ENCODE data around the gene PGGHG.
A peak's percentile ranks its signal among the peaks of the same experiment; 100 is the strongest.

The PGGHG gene

GRCh38 chr11:252666-253065 is 36.3 kb upstream of the PGGHG start:
- no peaks in the 10 kb centered on the region for H3K79me2 ChIP-seq (ENCODE audit: control insufficient read depth, insufficient read depth, low read length, poor library complexity)
- no peak overlapping the region for H2AK5ac ChIP-seq (ENCODE audit: low read length)
- no peak overlapping the region for H3K27ac ChIP-seq (ENCODE audit: low read depth, low read length)
- H4K12ac ChIP-seq (ENCODE audit: low read depth, low read length) = no peak overlapping the region
- H2AFZ ChIP-seq (ENCODE audit: insufficient read depth, low read length, poor library complexity) = no peak overlapping the region
- H2BK5ac ChIP-seq (ENCODE audit: low read depth, low read length, poor library complexity) = no peak overlapping the region
- peaks cover 4% of the 10 kb centered on the region for H3K9me3 ChIP-seq (ENCODE audit: insufficient read depth, low read depth, low read length)
- H3K14ac ChIP-seq (ENCODE audit: low read length) = no peak overlapping the region
- WGBS (ENCODE audit: extremely low coverage, insufficient coverage, insufficient read length) = no CpG with 5 or more reads among the region's 8 CpGs
- H2BK12ac ChIP-seq (ENCODE audit: low read length) = no peak overlapping the region
- H3K4me3 ChIP-seq (ENCODE audit: low read depth, low read length) = no peak overlapping the region
- no peaks in the 10 kb centered on the region for H3K79me1 ChIP-seq (ENCODE audit: low read length)
- H2BK120ac ChIP-seq (ENCODE audit: insufficient read depth, low read length, poor library complexity) = no peak overlapping the region
- no peak overlapping the region for H4K91ac ChIP-seq (ENCODE audit: low read depth, low read length)
- H3K27me3 ChIP-seq (ENCODE audit: insufficient read depth, low read length) = no peaks in the 10 kb centered on the region
- H3K4me2 ChIP-seq (ENCODE audit: low read length) = no peak overlapping the region
- H3K4ac ChIP-seq (ENCODE audit: low read depth, low read length) = no peak overlapping the region
- H4K8ac ChIP-seq (ENCODE audit: low read depth, low read length) = no peak overlapping the region
- no peaks in the 10 kb centered on the region for H3K4me1 ChIP-seq (ENCODE audit: control insufficient read depth in 1 of 2, insufficient read depth in 2 of 2, low read length in 2 of 2)
- no peak for DNase-seq
- no peak overlapping the region for H3K9ac ChIP-seq (ENCODE audit: low read length)
- H3K18ac ChIP-seq (ENCODE audit: low read length) = no peak overlapping the region
- H3K36me3 ChIP-seq (ENCODE audit: control insufficient read depth in 1 of 2, insufficient read depth in 2 of 2, low read length in 2 of 2) = peaks cover 36 to 47% of the 10 kb centered on the region in 2 experiments
- H3K23ac ChIP-seq (ENCODE audit: low read length) = no peak overlapping the region

- peak overlapping the region; percentile 25 for H4K12ac ChIP-seq (ENCODE audit: low read depth, low read length)
- H4K8ac ChIP-seq (ENCODE audit: low read depth, low read length) = no peak overlapping the region
- no peak overlapping the region for H3K27ac ChIP-seq (ENCODE audit: low read depth, low read length)
- DNase-seq = no peak
- H3K36me3 ChIP-seq (ENCODE audit: control insufficient read depth in 1 of 2, insufficient read depth in 2 of 2, low read length in 2 of 2) = peaks cover 35 to 47% of the 10 kb centered on the region in 2 experiments
- H3K4ac ChIP-seq (ENCODE audit: low read depth, low read length) = no peak overlapping the region
- no peaks in the 10 kb centered on the region for H3K4me1 ChIP-seq (ENCODE audit: control insufficient read depth in 1 of 2, insufficient read depth in 2 of 2, low read length in 2 of 2)
- H3K18ac ChIP-seq (ENCODE audit: low read length) = no peak overlapping the region
- no peaks in the 10 kb centered on the region for H3K79me1 ChIP-seq (ENCODE audit: low read length)
- no peak overlapping the region for H2AK5ac ChIP-seq (ENCODE audit: low read length)
- no peak overlapping the region for H3K23ac ChIP-seq (ENCODE audit: low read length)
- H3K9me3 ChIP-seq (ENCODE audit: insufficient read depth, low read depth, low read length) = peaks cover 4% of the 10 kb centered on the region
- no peak overlapping the region for H3K9ac ChIP-seq (ENCODE audit: low read length)
- H3K4me2 ChIP-seq (ENCODE audit: low read length) = no peak overlapping the region
- H4K91ac ChIP-seq (ENCODE audit: low read depth, low read length) = no peak overlapping the region
- no CpG with 5 or more reads among the region's 13 CpGs for WGBS (ENCODE audit: extremely low coverage, insufficient coverage, insufficient read length)
- H2BK120ac ChIP-seq (ENCODE audit: insufficient read depth, low read length, poor library complexity) = no peak overlapping the region
- no peak overlapping the region for H2AFZ ChIP-seq (ENCODE audit: insufficient read depth, low read length, poor library complexity)
- no peak overlapping the region for H2BK5ac ChIP-seq (ENCODE audit: low read depth, low read length, poor library complexity)
- no peaks in the 10 kb centered on the region for H3K79me2 ChIP-seq (ENCODE audit: control insufficient read depth, insufficient read depth, low read length, poor library complexity)
- H3K14ac ChIP-seq (ENCODE audit: low read length) = no peak overlapping the region
- H3K27me3 ChIP-seq (ENCODE audit: insufficient read depth, low read length) = no peaks in the 10 kb centered on the region
- no peak overlapping the region for H2BK12ac ChIP-seq (ENCODE audit: low read length)
- H3K4me3 ChIP-seq (ENCODE audit: low read depth, low read length) = no peak overlapping the region
These were observed 35.6 kb upstream of the PGGHG start for GRCh38 chr11:253160-253885.

- Histone ChIP-seq H4K12ac (ENCODE audit: low read depth, low read length) (peak overlapping the region; percentile 25), H3K4ac (ENCODE audit: low read depth, low read length) (no peak overlapping the region), H4K91ac (ENCODE audit: low read depth, low read length) (no peak overlapping the region), H3K4me1 (ENCODE audit: control insufficient read depth in 1 of 2, insufficient read depth in 2 of 2, low read length in 2 of 2) (no peaks in the 10 kb centered on the region), H3K4me2 (ENCODE audit: low read length) (no peak overlapping the region), H3K9me3 (ENCODE audit: insufficient read depth, low read depth, low read length) (peaks cover 4% of the 10 kb centered on the region), H3K18ac (ENCODE audit: low read length) (no peak overlapping the region), H3K27me3 (ENCODE audit: insufficient read depth, low read length) (no peaks in the 10 kb centered on the region), H2AK5ac (ENCODE audit: low read length) (no peak overlapping the region), H2BK120ac (ENCODE audit: insufficient read depth, low read length, poor library complexity) (no peak overlapping the region), H3K27ac (ENCODE audit: low read depth, low read length) (no peak overlapping the region), H3K4me3 (ENCODE audit: low read depth, low read length) (no peak overlapping the region), H3K9ac (ENCODE audit: low read length) (peak overlapping the region; percentile 4), H3K14ac (ENCODE audit: low read length) (no peak overlapping the region), H3K79me2 (ENCODE audit: control insufficient read depth, insufficient read depth, low read length, poor library complexity) (no peaks in the 10 kb centered on the region), H2BK5ac (ENCODE audit: low read depth, low read length, poor library complexity) (no peak overlapping the region), H3K79me1 (ENCODE audit: low read length) (no peaks in the 10 kb centered on the region), H2BK12ac (ENCODE audit: low read length) (no peak overlapping the region), H3K23ac (ENCODE audit: low read length) (no peak overlapping the region), H3K36me3 (ENCODE audit: control insufficient read depth in 1 of 2, insufficient read depth in 2 of 2, low read length in 2 of 2) (peaks cover 31 to 43% of the 10 kb centered on the region in 2 experiments), H4K8ac (ENCODE audit: low read depth, low read length) (no peak overlapping the region), H2AFZ (ENCODE audit: insufficient read depth, low read length, poor library complexity) (no peak overlapping the region)
- WGBS (ENCODE audit: extremely low coverage, insufficient coverage, insufficient read length) = no CpG with 5 or more reads among the region's 5 CpGs
- DNase-seq = no peak
These were observed 35.0 kb upstream of the PGGHG start for GRCh38 chr11:253886-254270.

GRCh38 chr11:255176-255575 is 33.8 kb upstream of the PGGHG start:
- no peak for DNase-seq
- no peak overlapping the region for H2BK120ac ChIP-seq (ENCODE audit: insufficient read depth, low read length, poor library complexity)
- no peak overlapping the region for H2AFZ ChIP-seq (ENCODE audit: insufficient read depth, low read length, poor library complexity)
- H2BK5ac ChIP-seq (ENCODE audit: low read depth, low read length, poor library complexity) = no peak overlapping the region
- no peak overlapping the region for H2AK5ac ChIP-seq (ENCODE audit: low read length)
- H3K27ac ChIP-seq (ENCODE audit: low read depth, low read length) = no peak overlapping the region
- no peaks in the 10 kb centered on the region for H3K79me1 ChIP-seq (ENCODE audit: low read length)
- no peaks in the 10 kb centered on the region for H3K79me2 ChIP-seq (ENCODE audit: control insufficient read depth, insufficient read depth, low read length, poor library complexity)
- H3K4ac ChIP-seq (ENCODE audit: low read depth, low read length) = no peak overlapping the region
- peaks cover 28 to 36% of the 10 kb centered on the region in 2 experiments for H3K36me3 ChIP-seq (ENCODE audit: control insufficient read depth in 1 of 2, insufficient read depth in 2 of 2, low read length in 2 of 2)
- no peak overlapping the region for H4K91ac ChIP-seq (ENCODE audit: low read depth, low read length)
- no peak overlapping the region for H3K23ac ChIP-seq (ENCODE audit: low read length)
- no peak overlapping the region for H3K4me3 ChIP-seq (ENCODE audit: low read depth, low read length)
- peaks cover 4% of the 10 kb centered on the region for H3K9me3 ChIP-seq (ENCODE audit: insufficient read depth, low read depth, low read length)
- no peak overlapping the region for H3K9ac ChIP-seq (ENCODE audit: low read length)
- H4K12ac ChIP-seq (ENCODE audit: low read depth, low read length) = no peak overlapping the region
- H3K18ac ChIP-seq (ENCODE audit: low read length) = no peak overlapping the region
- WGBS (ENCODE audit: extremely low coverage, insufficient coverage, insufficient read length) = no CpG with 5 or more reads among the region's 3 CpGs
- H3K4me2 ChIP-seq (ENCODE audit: low read length) = no peak overlapping the region
- no peak overlapping the region for H4K8ac ChIP-seq (ENCODE audit: low read depth, low read length)
- H3K27me3 ChIP-seq (ENCODE audit: insufficient read depth, low read length) = no peaks in the 10 kb centered on the region
- no peak overlapping the region for H2BK12ac ChIP-seq (ENCODE audit: low read length)
- H3K14ac ChIP-seq (ENCODE audit: low read length) = no peak overlapping the region
- H3K4me1 ChIP-seq (ENCODE audit: control insufficient read depth in 1 of 2, insufficient read depth in 2 of 2, low read length in 2 of 2) = no peaks in the 10 kb centered on the region
